Measurements from ENCODE around the gene BID.
A peak's percentile ranks its signal among the peaks of the same experiment; 100 is the strongest.
"Not testable (repeated sequence)": the region's sequence is repeated elsewhere in the genome, so short reads cannot be mapped to it uniquely, and the experiment has no call there.

Gene BID

DNA sequence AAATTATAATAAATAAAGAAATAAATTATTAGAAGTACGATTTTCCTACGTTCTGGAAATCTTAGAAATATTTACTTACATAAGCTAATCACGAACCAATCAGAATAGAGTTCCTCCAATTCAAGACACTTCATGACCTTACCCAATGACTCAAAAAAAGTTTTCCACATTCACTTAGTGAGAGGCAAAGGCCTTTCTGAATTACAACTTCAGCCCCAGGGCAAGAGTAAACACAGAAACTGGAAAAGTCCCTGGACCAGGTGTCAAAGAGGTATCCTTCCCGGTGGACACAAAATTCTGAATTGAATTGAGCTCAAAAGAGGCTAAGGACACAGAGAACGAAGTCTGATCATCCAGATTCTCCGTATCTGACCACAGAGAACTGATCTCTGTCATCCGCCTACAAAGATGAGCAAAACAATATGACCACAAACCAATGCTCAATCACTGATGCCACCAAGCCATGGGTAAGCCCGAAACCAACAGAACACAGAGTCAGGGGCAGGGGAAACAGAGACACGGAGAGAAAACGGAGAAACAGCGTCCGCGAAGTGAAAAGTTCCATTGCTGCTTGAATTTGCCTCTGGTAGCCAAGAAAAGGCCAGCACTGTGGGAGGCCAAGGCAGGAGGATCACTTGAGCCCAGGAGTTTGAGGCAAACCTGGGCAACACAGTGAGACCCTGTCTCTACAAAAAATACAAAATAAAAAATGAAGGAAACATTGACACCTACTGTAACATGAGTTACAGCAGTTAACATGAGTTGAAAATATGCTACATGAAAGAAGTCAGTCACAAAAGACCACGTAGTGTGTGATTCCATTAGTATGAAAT is 6.8 kb downstream of the BID start:
- DNase-seq: no peak

DNA sequence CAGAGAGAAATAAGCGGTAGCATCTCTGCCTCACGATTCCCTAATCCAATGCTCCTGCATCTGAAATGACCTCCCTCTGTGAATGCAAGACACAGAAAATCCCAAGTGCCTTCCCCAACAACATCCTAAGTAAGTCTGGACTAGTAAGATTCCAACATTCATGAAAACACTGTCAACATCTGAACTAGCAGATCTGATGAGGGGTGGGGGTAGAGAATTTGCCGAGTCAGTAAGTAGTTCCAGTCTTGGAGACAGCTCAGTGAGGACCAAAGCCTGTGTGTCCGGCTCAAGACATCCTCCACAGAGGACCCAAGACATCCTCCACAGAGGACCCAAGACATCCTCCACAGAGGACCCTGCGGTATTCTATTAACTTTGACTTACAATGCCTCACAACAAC is 9.4 kb downstream of the BID start:
- not testable (repeated sequence) for DNase-seq

DNA sequence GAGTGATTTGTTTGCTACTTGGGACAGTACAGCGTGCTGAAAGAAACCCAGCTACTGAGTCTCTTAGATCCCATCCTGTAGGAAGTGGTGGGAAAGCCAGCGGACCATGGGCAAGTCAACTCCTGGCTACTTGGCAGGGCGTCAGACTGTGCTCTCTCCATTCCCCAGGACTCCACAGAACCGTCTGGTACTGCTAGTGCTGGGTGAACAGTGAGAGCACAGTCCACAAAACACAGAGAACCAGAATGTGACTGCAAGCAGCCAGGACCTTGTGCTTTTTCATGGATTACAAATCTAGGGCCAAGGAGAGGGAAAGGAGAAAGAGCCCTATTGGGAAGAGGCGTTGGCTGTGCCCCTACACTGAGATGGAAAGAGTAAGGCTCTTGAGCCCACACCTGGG is 10.2 kb downstream of the BID start:
- no peak for DNase-seq

DNA sequence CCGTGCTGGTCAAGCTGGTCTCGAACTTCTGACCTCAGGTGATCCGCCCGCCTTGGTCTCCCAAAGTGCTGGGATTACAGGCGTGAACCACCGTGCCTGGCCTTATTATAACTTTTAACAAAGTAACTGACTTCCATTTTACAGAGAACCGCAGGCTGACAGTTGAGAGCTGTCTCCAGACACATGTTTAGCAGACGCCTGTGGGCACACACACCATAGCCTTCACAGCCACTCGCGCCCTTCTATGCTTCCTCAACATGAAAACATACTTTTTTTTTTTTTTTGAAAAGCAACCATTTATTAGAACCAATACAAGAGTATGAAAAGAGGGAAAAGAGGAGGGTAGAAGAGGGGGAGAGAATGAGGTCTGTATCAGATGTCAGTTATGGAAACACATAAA is 10.8 kb downstream of the BID start:
- not testable (repeated sequence) for DNase-seq

DNA sequence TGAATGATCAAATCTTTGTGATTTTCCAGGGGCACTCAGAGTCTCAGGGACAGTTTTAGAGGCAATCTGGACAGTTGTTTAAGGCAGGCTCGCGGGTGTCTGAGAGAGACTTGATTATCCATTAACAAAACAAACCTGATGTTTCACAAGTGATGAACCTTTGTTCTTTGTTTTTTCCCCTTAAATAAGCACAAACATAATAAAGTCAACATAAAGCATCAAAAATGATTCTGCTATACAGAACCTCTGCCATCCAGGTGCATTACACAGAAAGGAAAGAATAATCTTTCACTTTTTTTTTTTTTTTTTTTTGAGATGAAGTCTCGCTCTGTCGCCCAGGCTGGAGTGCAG is 13.2 kb downstream of the BID start:
- DNase-seq: no peak

DNA sequence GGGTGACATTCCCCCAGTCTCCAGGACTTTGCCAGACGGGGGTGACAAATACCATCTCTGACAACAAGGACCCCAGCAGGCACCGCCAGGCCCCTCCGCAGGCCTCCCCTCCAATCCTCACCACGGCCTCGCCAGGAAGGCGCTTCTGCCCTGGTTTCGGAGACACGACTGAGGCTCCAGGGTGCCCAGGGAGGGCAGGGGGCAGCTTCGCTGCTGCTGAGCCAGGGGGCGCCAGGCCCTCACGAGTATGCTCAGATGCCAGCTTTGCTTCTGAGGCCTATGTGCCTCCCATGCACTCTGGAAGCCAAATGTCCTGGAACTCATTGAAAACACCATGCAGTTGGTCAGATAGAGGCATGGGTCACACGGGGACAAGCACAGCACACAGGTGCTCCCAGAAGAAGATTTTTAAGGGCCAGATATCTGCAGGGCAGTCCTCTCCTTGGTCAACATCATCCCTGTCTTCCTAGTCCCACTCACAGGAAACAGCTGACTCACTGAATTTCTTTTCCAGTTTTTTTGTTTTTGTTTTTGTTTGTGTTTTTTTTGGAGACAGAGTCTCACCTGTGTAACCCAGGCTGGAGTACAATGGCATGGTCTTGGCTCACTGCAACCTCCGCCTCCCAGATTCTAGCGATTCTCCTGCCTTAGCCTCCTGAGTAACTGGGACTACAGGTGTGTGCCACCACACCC is 19.9 kb downstream of the BID start:
- DNase-seq: no peak

DNA sequence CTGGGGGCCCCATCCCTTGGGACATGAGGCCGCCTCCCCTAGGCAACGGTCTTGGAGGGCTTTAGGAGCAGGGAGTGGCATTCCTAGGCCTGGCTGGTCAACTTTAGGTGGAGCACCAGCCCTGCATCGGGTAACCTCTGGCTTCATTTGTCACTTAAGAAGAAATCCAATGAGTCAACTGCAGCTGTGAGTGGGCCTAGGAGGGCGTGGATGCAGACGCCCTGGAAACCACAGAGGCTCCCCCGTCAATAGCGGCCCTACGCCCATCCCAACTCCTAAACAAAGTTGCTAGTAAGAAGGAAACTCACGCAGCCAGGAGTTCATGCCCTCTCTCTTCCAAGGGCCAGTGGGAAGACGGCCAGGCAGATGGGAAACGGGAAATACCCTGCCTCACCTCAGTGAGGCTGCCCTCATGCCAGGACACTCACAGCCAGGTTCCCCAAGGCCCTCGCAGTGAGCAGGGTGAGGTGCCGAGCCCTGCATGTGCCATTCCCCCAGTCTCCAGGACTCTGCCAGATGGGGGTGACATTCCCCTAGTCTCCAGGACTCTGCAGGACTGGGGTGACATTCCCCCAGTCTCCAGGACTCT is 20.8 kb downstream of the BID start:
- no peak for DNase-seq

DNA sequence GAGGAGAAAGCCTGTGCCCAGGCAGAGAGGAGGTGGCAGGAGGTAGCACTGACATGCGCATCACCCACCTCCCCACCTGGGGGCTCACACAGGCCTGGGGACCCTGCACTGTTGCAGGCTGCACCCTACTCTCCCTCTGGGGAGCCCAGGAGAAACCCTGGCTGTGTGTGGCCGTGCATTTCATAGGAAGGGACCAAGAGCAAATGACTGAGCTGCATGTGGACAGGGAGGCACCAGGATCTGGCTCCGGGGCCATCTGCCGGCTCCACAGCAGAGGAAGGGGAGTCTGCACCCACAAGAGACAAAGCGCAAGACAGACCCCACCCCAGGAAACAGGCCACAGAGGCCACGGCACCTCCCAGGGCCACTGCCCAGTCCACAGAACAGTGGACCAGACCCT is 22.7 kb downstream of the BID start:
- no peak for DNase-seq

DNA sequence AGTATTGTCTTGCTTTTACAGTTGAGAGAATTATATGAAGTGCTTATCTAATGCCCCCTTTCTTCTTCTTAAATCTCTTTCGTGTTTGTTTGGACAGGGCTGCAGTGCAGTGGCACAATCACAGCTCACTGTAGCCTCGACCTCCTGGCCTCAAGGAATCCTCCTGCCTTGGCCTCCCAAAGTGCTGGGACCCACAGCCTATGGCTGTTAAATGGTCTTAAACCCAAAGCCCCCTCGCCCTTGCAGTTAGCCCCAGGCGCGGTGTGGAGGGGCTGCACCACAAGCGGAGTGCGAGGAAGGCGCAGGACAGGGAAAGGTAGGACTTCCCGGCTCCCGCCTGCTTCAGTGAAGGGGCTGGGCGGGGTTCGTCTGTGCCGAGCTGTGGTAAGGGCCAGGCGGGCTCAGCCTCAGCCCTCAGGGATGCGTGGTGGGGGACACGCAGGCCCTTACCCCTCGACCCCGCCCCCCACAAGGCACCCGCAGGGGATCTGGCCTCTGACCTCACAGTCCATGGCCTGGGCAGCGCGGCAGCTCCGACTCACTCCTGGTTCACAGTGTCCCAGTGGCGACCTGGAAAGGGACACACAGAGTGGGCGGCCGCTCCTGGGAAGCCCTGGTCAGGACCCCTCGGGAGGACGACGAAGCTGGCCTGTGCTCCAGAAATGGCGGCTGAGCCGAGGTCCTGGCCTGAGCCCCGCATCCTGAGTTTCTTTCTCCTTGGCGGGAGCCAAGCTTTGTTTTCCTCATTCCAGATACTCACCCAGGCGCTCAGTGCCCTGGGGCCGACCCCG is 24.5 kb downstream of the BID start:
- DNase-seq: no peak

DNA sequence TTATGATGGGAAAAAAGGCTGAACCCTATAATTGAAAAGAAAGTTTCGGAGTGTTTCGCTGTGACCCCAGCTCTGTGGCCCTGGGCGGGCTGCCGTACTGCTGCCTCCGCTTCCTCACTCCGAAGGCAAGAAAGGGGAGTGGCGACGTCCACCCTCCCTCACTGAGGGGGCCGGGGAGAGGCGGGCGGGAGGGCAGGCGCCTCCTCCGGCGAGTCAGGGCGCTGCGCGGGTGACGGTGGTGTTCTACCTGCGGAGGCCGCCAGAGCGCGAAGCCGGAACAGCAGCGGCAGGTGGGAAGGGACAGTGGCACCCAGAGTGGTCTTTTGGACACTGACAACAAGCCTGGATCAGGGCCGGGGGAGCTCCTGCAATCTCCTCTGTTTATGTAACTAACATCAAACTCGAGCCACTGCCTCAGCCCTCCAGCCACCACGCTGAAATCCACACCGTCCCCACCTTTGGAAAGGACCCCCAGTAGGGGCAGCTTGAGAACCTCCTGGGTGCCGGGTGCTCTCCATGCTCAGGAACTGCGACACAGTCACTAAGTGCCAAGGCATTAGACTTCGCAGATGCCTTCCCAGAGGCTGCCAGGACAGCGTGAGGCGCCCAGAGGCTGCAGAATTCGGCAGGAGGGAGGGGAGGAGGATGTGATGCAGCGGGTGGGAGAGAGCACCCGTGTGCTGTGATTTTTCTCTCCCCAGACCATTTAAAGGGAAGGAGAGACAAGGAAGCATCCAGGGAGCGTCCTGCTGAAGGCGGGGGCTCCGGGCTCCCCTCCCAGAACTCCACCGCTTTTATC is 25.5 kb downstream of the BID start:
- DNase-seq: no peak

DNA sequence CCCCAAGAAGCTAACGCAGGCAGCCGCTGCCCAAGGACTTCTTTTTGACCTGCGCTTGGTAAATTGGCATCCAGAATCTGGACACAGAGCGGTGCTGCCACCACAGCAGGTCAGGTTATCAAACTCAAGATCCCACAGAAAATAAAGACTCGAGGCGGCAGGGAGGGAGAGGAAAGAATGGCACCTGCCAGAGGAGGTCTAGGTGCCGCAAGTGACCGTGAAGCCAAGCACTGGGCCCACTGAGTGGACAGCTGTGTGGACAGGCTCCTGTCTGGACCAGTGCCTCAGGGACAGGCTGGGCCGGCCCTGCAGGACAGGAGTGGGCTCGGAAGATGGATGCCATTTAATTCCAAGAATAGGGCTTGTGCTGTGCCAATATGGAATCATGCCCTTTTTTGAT is 27.4 kb downstream of the BID start:
- DNase-seq: no peak

DNA sequence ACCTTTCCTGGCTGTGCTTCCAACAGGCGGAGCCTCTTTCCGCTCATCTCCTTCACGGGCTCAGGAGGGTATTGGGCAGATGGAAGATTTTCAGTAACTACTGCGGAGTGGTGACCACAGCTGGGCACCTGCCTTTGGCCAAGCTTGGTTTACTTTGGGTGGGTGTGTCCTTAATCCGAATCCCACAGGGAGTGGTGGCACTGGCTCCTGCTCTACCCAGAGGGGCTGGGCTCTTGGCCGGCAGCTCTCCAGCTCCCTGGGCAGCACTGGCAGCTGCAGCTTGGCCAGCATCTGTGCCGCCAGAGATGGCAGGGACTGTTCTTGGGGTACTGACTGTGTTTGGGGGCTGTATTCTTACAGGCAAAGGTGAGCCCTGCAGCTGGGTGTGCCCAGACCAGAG is 29.8 kb downstream of the BID start:
- DNase-seq: no peak

DNA sequence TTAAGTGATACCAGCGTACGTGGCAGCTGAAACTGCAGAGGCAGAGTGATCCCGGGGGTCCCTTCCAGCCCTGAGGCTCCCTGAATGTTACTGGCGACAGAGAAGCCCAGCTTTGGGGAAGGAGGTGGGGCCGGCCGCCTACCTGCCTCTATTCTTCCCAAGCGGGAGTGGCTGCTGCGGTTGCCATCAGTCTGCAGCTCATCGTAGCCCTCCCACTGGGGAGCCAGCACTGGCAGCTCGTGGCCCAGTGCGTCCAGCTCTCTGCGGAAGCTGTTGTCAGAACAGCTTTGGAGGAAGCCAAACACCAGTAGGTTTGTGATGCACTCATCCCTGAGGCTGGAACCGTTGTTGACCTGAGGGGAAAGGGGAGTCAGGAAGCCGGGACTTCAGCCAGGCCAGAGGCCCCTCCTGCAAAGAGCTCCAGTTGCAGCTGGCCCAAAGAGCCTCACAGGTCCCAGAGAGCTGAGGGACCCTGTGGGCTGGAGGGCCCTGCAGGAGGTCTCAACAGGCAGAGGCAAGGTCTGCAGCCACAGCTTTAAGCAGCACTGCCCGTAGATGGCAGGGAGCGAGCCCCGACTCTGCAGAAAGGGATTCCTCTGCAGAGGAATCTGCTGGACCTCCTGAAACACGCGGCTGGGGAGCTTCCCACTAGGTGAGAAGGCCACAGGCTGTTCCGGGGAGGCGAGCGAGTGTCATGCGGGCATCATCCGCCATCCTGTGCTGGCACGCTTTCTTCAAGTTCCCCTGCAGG is 30.4 kb downstream of the BID start:
- DNase-seq: no peak

DNA sequence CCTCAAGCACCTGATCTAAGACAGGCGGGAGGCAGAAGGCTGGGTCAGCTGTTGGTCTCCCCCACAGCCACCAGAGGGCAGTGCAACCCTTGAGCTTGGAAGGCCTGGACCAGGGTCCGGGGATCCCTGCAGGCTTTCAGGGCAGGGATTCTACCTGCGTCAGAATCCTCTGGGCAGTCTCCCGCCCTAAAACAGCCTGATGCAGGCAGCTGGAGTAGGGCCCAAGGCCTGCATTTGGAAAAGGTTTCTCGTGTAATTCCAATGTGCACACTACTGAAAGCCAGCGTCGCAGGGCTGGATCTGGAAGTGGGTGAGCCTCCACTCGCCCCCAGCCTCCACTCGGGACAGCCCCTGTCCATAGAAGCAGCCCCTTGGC is 31.8 kb downstream of the BID start:
- DNase-seq: peak; percentile 61

DNA sequence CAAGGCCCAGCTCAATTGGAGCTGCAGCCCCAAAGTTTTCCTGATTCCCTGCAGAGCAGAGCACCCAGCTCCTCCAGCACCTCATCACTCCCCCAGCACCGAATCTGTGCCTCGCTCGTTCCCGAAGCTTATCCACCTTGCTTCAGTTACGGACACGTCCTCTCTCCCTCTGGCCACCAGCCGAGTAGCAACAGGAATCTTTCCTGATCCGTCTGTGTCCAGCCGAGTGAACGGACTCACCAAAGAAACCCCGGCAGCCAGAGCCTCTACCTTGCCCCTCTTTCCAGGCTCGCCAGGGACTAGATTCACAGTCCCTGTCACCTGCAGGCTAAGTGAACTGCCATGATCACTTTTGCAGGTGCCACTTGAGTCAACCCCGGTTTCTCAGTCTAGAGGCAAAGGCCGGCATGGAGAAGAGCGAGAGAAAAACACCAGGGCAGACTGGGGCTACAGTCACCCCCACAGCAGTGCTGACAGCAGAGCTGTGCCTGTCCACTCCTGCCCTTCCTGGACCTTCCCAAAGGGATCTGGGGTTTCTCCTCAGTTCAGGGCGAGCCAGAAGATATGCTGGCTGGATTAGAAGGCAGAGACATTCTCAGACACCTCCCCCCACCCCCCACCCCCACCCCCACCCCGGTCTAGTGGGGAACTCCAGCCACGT is 32.3 kb downstream of the BID start:
- no peak for DNase-seq

DNA sequence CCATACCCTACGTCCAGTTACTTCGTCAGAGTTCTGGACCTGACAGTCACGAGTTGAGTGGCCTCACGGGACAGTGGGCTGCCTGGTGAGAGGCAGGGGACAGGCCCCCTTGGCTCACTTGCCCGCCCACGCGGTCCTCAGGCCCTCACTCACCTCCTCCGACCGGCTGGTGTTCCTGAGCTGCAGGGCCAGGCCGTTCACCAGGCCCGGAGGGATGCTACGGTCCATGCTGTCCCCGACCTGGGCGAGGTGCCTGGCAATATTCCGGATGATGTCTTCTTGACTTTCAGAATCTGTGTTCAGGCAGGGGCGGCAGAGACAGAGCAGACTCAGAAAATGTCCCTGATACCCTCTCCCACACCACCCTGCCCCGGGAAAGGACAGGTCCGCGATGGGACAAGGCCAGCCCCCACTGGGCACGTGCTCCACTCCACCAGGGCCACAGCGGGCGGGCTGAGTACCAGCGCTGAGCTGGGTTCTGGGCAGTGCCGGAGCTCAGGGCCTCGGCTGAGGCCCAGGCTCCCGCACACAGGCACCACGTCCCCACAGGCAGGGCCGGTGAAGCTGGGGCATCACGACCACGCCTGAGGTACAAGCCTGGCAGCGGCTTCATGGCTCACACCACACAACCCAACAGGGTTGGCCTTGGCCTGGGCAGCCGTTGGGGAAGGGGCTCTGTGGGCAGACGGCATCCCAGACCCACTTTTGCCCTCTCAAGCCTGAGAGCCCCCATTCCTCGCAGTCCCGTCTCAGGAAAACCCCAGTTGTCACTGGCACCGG is 34.9 kb downstream of the BID start:
- no peak for DNase-seq

DNA sequence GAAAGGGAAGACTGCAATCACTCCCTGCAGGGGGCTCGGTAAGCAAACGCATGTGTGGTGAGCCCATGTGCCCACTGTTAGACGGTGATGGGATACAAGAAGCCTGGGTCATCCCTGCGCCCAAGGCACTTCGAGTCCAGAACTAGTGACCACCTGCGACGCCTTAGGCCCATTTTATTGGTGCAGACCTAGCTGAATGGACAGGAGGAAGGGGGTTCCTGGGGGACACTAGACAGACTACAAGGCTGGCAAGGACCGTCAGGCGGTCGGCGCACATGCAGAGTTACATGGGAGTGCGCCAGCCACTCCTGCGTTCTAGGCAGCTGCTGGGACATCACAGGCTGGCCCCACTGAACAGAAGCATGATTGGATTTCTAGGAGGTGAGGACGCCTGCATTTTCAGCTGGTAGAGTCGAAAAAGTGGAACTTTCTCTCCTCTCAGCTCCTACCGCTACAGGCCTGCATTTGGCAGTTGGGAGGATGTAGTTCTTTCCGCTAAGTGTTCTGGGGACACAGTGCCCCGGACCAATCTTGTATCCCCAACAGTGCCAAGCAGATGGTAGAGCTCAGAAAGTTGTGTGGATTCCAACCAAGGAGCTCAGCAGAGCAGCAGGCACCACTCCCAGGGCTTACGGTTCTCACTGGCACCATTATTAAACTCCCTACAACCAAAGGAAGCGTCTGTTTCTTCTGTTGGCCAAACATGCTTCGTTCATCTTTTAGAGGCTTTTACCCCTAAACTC is 35.7 kb downstream of the BID start:
- DNase-seq: no peak

DNA sequence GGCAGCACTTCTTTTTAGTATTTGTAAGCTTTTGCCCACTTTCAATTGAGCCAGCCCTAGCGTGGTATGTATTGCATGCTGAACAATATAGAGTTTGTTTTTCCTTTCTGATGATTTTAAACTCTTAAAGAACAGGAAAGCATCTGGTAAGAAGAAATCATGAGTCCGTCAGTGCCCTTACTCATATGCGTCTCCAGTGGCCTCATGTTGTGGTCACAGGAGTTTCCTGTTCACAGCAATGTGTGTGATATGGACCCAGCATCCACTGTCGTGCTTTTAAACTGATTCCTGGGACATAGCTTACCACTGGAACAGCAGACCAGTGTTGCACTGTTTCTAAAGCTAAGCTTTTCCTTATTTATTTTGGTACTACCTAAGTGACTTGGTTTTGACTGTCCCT is 40.1 kb downstream of the BID start:
- no peak for DNase-seq

DNA sequence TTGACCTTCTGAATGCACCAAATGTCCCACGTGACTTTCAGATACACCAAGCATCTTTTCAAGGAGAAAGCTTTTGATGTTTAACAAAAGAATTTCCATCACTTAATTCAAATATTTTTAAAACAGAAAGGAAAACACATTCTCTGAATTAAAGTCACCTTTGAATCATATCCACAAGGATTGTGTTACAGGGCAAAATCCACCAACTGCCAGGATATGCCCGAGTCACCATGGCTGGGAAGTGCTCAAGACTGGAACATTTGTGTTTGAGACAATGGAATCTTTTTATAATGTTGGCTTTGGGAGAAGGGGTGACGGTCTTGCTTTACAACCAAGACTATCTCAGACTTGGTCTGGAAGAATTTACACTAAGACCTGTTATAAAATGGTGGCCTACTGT is 40.8 kb downstream of the BID start:
- no peak for DNase-seq
